HepG2 (cell line): Measurements from ENCODE around the gene MBLAC1. TPM values are rescaled to one million over a fixed set of nuclear protein-coding genes. Genes with fewer than 3 reads are reported as not detected.

Experiments
- BCL6 ChIP-seq: IDR thresholded peaks from 2 replicates; pipeline ENCODE4 v1.6.1; 2016; ENCODE audit warnings: missing genetic modification reagents, missing compliant biosample characterization
- CBX1 ChIP-seq: IDR thresholded peaks from one replicate; pipeline ENCODE4 v1.6.1; 2016; ENCODE audit warnings: antibody characterized with exemption, low read depth
- EZH2 ChIP-seq: conservative IDR thresholded peaks from 2 replicates; pipeline ENCODE4 v1.6.1; 2012; ENCODE audit warnings: mild to moderate bottlenecking, low read depth, low read length, moderate library complexity
- FOXM1 ChIP-seq: sonication (generic); formaldehyde crosslinking; IDR thresholded peaks from 2 replicates; pipeline ENCODE4 v1.5.0; 2020; ENCODE audit warnings: missing genetic modification reagents
- HOXD1 ChIP-seq: sonication (generic); formaldehyde crosslinking; IDR thresholded peaks from 2 replicates; pipeline ENCODE4 v1.5.0; 2020; ENCODE audit warnings: missing genetic modification reagents
- IKZF4 ChIP-seq: sonication (generic); formaldehyde crosslinking; IDR thresholded peaks from 2 replicates; pipeline ENCODE4 v1.5.1; 2020; ENCODE audit warnings: borderline replicate concordance, mild to moderate bottlenecking, low read depth, missing genetic modification reagents; ENCODE audit errors: not compliant biosample characterization
- KDM5B ChIP-seq: sonication (generic); formaldehyde crosslinking; IDR thresholded peaks from 2 replicates; pipeline ENCODE4 v1.4.0; 2020; ENCODE audit warnings: missing genetic modification reagents, mild to moderate bottlenecking, borderline replicate concordance
- NR2F1 ChIP-seq, 2 experiments: fragments of 450-650 bp in 1 of 2; formaldehyde crosslinking in 1 of 2; IDR thresholded peaks; 2 replicates each; pipeline versions ENCODE4 v1.5.0 to v1.6.1; 2016 to 2020; ENCODE audit warnings: mild to moderate bottlenecking in 1 of 2, missing compliant biosample characterization in 1 of 2, missing genetic modification reagents in 1 of 2, moderate library complexity in 1 of 2
- PHF20 ChIP-seq: sonication (generic); formaldehyde crosslinking; IDR thresholded peaks from 2 replicates; pipeline ENCODE4 v1.5.0; 2020; ENCODE audit warnings: mild to moderate bottlenecking, missing genetic modification reagents
- RARG ChIP-seq: sonication (generic); formaldehyde crosslinking; IDR thresholded peaks from 2 replicates; pipeline ENCODE4 v1.4.0; 2020; ENCODE audit warnings: low read depth, mild to moderate bottlenecking, missing genetic modification reagents
- TFDP2 ChIP-seq: sonication (generic); formaldehyde crosslinking; IDR thresholded peaks from 2 replicates; pipeline ENCODE4 v1.4.0; 2020; ENCODE audit warnings: missing genetic modification reagents
- THRA ChIP-seq: sonication (generic); formaldehyde crosslinking; IDR thresholded peaks from 2 replicates; pipeline ENCODE4 v1.4.0; 2020; ENCODE audit warnings: missing genetic modification reagents, borderline replicate concordance
- ZBTB46 ChIP-seq: sonication (generic); formaldehyde crosslinking; IDR thresholded peaks from 2 replicates; pipeline ENCODE4 v1.4.0; 2020; ENCODE audit warnings: mild to moderate bottlenecking, missing genetic modification reagents, borderline replicate concordance
- ZNF101 ChIP-seq: sonication (generic); formaldehyde crosslinking; IDR thresholded peaks from 2 replicates; pipeline ENCODE4 v1.4.0; 2020; ENCODE audit warnings: mild to moderate bottlenecking, low read depth, missing genetic modification reagents, borderline replicate concordance
- ZNF503 ChIP-seq: sonication (generic); formaldehyde crosslinking; IDR thresholded peaks from 2 replicates; pipeline ENCODE4 v1.4.0; 2020; ENCODE audit warnings: missing genetic modification reagents
- ZNF546 ChIP-seq: sonication (generic); formaldehyde crosslinking; conservative IDR thresholded peaks from 2 replicates; pipeline ENCODE4 v1.8.1; 2023; ENCODE audit warnings: mild to moderate bottlenecking, missing genetic modification reagents
- ZNF563 ChIP-seq: sonication (generic); formaldehyde crosslinking; IDR thresholded peaks from 2 replicates; pipeline ENCODE4 v1.8.0; 2022; ENCODE audit warnings: mild to moderate bottlenecking, moderate library complexity, missing genetic modification reagents
- ZNF678 ChIP-seq: sonication (generic); formaldehyde crosslinking; IDR thresholded peaks from 2 replicates; pipeline ENCODE4 v1.4.0; 2020; ENCODE audit warnings: mild to moderate bottlenecking, missing genetic modification reagents
- ZNF740 ChIP-seq: sonication (generic); formaldehyde crosslinking; IDR thresholded peaks from 2 replicates; pipeline ENCODE4 v1.4.0; 2020; ENCODE audit warnings: missing genetic modification reagents
- ZNF784 ChIP-seq: sonication (generic); formaldehyde crosslinking; IDR thresholded peaks from 2 replicates; pipeline ENCODE4 v1.5.1; 2020; ENCODE audit warnings: missing genetic modification reagents, mild to moderate bottlenecking, borderline replicate concordance
- ZNF788 ChIP-seq: sonication (generic); formaldehyde crosslinking; IDR thresholded peaks from 2 replicates; pipeline ENCODE4 v1.5.0; 2020; ENCODE audit warnings: mild to moderate bottlenecking, missing genetic modification reagents, borderline replicate concordance
- ZSCAN25 ChIP-seq: sonication (generic); formaldehyde crosslinking; IDR thresholded peaks from 2 replicates; pipeline ENCODE4 v1.8.0; 2022; ENCODE audit warnings: mild to moderate bottlenecking, missing genetic modification reagents
- polyA plus RNA-seq, 8 experiments: library from polyadenylated mRNA; depleted of rRNA in 3 of 8; stranded (reverse) in 7 of 8; unstranded in 1 of 8; fragments of >200 nt; fragmentation: Illumina TruSeq in 4 of 8; extraction: Trizol in 4 of 8; gene quantifications; 2 replicates each; pipeline versions ENCODE4 v1.2.1 to v1.2.3, GENCODE V29; 2011 to 2016; ENCODE audit warnings: low read depth in 4 of 8, missing spikeins in 1 of 8, mixed read lengths in 1 of 8; ENCODE audit not compliant: insufficient read depth in 1 of 8
- total RNA-seq, 5 experiments: library from RNA; depleted of rRNA; stranded (reverse); fragments of >200 nt; fragmentation: Illumina TruSeq; extraction: Trizol; gene quantifications; 2 replicates each; pipeline ENCODE4 v1.2.3, GENCODE V29; 2016; ENCODE audit warnings: low read depth in 1 of 5

MBLAC1 gene
- total and polyA plus RNA-seq, 2 of the 13 experiments (the other 11 are each of a cell fraction or from before 2014, with no cell fraction given): 0.79 to 2.1 TPM

GRCh38 chr7:100081535-100082102, 45.1 kb upstream of the MBLAC1 start, which contains the start of gene ZNF3 (continued):
- TF ChIP-seq HOXD1 (0 out of 2 replicates have a peak, but pooled peaks have one; percentile 30), ZNF788 (CRISPR knock-in tag) (peak; percentile 95; the same call in 1 of the 2 replicates), ZNF784 (CRISPR knock-in tag) (peak; percentile 45; the same call in 1 of the 2 replicates), ZSCAN25 (CRISPR knock-in tag) (no peak; the same call in none of the 2 replicates), RARG (CRISPR knock-in tag) (no peak), NR2F1 (CRISPR knock-in tag; IDR thresholded peaks at IDR 0.05) (peak in 1 of 2 experiments; percentile 31; a peak in 1 of 4 replicates), TFDP2 (peak; percentile 91), ZNF740 (CRISPR knock-in tag) (0 out of 2 replicates have a peak, but pooled peaks have one; percentile 30), CBX1 (peak; percentile 71), THRA (CRISPR knock-in tag) (no peak; the same call in 1 of the 2 replicates), IKZF4 (CRISPR knock-in tag) (no peak), ZNF503 (no peak), FOXM1 (CRISPR knock-in tag) (no peak), PHF20 (CRISPR knock-in tag) (peak; percentile 91), KDM5B (peak; percentile 92), EZH2 (no peak), ZNF101 (CRISPR knock-in tag) (no peak), BCL6 (CRISPR knock-in tag) (peak; percentile 99), ZNF678 (CRISPR knock-in tag) (no peak), ZNF546 (CRISPR knock-in tag) (no peak), ZBTB46 (CRISPR knock-in tag) (no peak), ZNF563 (peak; percentile 74)
